Duodenal mucosa (tissue), 2 donors: ENCODE data around the gene FCER1G.
"Not testable (repeated sequence)": the region's sequence is repeated elsewhere in the genome, so short reads cannot be mapped to it uniquely, and the experiment has no call there.

Source experiments
- H3K27ac ChIP-seq: one replicate; pipeline ENCODE4 v1.7.0; 2013; ENCODE audit warnings: low read depth, low read length
- H3K27me3 ChIP-seq, 2 donors: one replicate each; pipeline ENCODE4 v1.7.0; 2013; ENCODE audit warnings: low read length in 2 of 2, control low read depth in 1 of 2; ENCODE audit not compliant: insufficient read depth in 2 of 2, control insufficient read depth in 1 of 2
- H3K36me3 ChIP-seq, 2 donors: one replicate each; pipeline ENCODE4 v1.7.0; 2013; ENCODE audit warnings: low read length in 2 of 2, control low read depth in 1 of 2; ENCODE audit not compliant: insufficient read depth in 2 of 2, control insufficient read depth in 1 of 2
- H3K4me1 ChIP-seq, 2 donors: one replicate each; pipeline ENCODE4 v1.7.0; 2013; ENCODE audit warnings: low read length in 2 of 2, control low read depth in 1 of 2; ENCODE audit not compliant: insufficient read depth in 2 of 2, control insufficient read depth in 1 of 2
- H3K4me3 ChIP-seq, 2 donors: one replicate each; pipeline ENCODE4 v1.7.0; 2013; ENCODE audit warnings: low read length in 2 of 2, low read depth in 1 of 2
- H3K9ac ChIP-seq, 2 donors: one replicate each; pipeline ENCODE4 v1.7.0; 2013; ENCODE audit warnings: low read length in 2 of 2, low read depth in 1 of 2
- H3K9me3 ChIP-seq, 2 donors: one replicate each; pipeline ENCODE4 v1.7.0; 2013; ENCODE audit warnings: low read length in 2 of 2, control low read depth in 1 of 2; ENCODE audit not compliant: control insufficient read depth in 1 of 2

The FCER1G gene

DNA sequence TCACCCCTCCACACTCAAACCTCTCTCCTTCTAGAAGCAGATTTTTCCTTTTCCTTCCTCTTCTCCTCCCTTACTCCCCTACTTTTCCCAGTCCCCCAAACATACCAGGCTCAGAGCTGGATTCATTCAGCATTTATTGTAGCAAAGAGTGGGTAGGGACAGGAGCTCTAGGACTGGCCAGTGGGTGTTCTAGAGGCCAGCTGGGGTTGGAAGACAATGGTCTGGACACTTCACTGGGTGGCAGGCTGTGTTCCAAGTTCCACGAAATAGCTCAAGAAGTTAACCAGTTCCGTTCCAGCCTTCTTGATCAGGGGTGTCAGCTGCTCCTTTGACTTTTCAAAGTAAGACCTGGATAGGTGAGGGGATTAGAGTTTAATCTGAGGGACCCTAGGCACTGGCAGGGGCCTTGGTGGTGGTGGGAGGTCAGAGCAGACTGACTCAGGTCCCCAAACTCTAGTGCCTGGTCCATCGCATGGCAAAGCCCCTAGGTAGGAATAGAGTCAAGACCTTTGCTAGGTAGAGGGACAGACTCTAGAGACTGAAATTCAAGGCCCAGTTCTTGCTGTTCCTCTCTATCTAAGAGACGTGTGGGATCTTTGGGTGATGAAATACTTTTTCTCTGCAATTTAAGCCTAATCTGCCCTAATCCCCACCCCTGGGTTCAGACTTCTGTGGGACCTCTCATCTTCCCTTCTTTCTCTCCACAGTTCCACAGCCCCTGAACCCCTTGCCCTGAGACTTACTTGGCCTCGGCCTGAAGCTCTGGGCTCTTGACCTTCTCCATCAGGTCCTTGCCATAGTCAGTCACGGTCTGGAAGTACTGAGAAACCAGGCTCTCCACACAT lies 7.3 kb downstream of the FCER1G start:
- Histone ChIP-seq H3K27ac (no peak overlapping the region), H3K4me3 (no peak overlapping the region), H3K9ac (no peak overlapping the region), H3K4me1 (peaks cover 40 to 53% of the 10 kb centered on the region in 2 donors), H3K9me3 (no peaks in the 10 kb centered on the region), H3K36me3 (no peaks in the 10 kb centered on the region), H3K27me3 (no peaks in the 10 kb centered on the region)

DNA sequence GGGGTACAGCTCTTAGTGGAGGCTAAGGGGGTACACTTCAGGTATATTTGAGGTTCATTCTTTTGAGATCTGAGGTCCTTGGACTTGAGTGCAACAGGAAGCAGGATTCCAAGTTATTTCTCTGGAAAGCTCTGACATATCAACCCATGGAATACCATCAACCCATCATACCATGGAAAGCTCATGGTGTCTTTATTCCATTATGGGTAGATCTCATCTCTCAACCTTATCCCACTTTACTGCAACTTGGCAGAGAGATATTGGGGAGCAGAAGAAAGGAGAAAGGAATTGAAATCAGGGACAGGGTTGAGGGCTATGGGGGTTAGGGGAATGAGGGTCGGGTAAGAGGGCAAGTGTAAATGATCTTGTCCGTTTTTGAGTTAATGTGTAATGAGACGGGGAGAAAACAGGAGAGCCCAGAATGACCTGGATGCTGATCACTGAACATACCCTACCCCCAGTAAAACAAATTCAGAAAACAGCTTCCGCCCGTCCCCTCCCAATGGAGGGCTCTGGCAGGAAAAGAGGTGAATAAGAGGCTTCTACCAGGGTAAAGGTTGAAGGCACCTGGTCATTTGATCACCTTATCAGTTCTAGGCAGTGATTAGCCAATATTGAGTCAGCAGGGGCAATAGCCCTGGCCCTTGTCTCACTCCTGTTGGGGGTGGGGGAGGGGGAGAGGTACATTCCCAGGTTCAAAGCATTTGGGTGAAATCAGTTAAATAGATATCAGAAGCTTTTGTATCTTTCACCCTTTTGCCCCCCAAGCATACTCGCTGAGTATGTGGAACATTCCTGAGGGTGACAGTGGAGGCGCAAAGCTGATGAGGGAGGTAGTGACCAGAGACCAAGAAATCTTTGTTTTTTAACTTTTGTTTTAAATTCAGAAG lies 9.0 kb downstream of the FCER1G start:
- H3K36me3 ChIP-seq = peaks cover 10 to 12% of the 10 kb centered on the region in 2 donors
- H3K27me3 ChIP-seq = no peaks in the 10 kb centered on the region
- no peak overlapping the region for H3K27ac ChIP-seq
- H3K9me3 ChIP-seq = no peaks in the 10 kb centered on the region
- H3K4me3 ChIP-seq = peak overlapping the region in 1 of 2 donors; percentile 16
- H3K4me1 ChIP-seq = peaks cover 40 to 48% of the 10 kb centered on the region in 2 donors
- H3K9ac ChIP-seq = no peak overlapping the region

DNA sequence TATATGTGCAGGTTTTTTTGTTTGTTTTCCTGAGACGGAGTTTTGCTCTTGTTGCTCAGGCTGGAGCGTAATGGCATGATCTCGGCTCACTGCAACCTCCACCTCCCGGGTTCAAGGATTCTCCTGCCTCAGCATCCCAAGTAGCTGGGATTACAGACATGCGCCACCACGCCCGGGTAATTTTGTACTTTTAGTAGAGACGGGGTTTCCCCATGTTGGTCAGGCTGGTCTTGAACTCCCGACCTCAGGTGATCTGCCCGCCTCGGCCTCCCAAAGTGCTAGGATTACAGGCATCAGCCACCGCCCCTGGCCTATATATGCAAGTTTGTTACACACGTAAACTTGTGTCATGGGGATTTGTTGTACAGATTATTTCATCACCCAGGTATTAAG lies 9.6 kb downstream of the FCER1G start:
- Histone ChIP-seq H3K4me1 (peaks cover 37 to 42% of the 10 kb centered on the region in 2 donors), H3K4me3 (peak overlapping the region in 1 of 2 donors; percentile 16), H3K36me3 (peaks cover 17 to 18% of the 10 kb centered on the region in 2 donors)
- not testable (repeated sequence) for H3K9ac ChIP-seq, H3K9me3 ChIP-seq, H3K27me3 ChIP-seq, H3K27ac ChIP-seq

DNA sequence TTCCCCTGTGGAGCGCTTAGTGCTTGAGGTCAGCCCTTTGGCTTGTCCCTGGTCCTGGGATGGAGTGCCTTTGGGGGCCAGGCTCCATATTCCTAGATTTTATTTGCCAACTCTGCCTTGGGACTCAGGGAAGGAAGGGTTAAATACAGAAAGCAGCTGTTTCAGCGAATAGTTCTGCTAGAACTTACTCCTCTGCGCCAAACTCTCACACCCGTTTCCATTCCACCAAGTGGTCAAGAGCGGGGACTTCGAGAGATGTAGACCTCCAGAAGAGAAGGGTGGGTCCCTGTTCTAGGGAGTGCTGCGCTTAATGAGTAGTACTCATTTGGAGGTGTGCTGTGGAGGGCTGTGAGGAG lies 10.1 kb downstream of the FCER1G start:
- H3K36me3 ChIP-seq = peaks cover 19 to 23% of the 10 kb centered on the region in 2 donors
- no peaks in the 10 kb centered on the region for H3K9me3 ChIP-seq
- H3K27ac ChIP-seq = no peak overlapping the region
- H3K9ac ChIP-seq = peak overlapping the region in 1 of 2 donors; percentile 32
- peaks cover 37 to 40% of the 10 kb centered on the region in 2 donors for H3K4me1 ChIP-seq
- peak overlapping the region; percentile 1 to 35 for H3K4me3 ChIP-seq
- no peaks in the 10 kb centered on the region for H3K27me3 ChIP-seq

DNA sequence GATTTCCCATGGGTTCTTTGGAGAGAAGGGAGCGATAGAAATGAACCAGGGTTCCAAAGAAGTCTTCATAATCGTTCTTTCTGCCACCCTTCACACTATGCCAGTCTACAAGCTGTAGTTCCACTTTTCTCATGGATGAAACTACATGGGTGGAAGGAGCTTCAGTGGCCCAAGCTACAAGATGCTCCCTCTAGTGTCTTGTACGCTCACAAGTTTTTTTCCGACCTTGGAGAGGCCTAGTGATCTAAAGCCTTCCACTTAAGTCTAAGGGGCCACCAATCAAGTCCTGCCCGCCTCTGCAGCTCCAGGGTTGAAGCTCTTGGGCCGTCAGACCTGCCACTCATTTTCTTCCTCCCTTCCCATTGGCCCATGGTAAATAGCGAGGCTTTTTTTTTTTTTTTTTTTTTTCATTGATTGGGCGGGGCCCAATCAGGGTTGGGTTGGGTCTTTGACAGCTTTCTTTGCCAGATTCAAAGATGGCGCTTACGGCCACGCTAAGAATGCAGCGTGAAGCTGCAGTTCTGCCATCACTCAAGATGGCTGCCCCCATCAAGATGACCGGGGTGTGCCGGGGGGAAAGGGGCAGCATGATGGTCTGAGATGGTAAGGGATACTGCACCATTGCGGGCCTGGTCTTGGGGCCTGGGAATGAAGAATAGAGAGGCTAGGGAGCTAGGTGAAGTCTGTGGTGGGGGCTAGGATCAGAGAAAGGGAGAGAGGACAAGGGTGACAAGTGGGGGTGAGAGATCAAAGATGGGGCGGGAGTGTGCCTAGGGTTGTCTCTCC lies 10.6 kb downstream of the FCER1G start, which contains the start of gene TOMM40L:
Gene TOMM40L, plus strand, starts transcription at position 527 of the 786 bp plus-strand sequence. CDS start 430 bp downstream, outside the sequence.
- Histone ChIP-seq H3K4me1 (peaks cover 37 to 40% of the 10 kb centered on the region in 2 donors), H3K27ac (peak within 1 kb of the TSS; percentile 34), H3K27me3 (no peaks in the 10 kb centered on the region), H3K4me3 (peak within 1 kb of the TSS; percentile 95 to 98), H3K9ac (peak within 1 kb of the TSS; percentile 82 to 98), H3K9me3 (no peaks in the 10 kb centered on the region), H3K36me3 (peaks cover 22 to 29% of the 10 kb centered on the region in 2 donors)

DNA sequence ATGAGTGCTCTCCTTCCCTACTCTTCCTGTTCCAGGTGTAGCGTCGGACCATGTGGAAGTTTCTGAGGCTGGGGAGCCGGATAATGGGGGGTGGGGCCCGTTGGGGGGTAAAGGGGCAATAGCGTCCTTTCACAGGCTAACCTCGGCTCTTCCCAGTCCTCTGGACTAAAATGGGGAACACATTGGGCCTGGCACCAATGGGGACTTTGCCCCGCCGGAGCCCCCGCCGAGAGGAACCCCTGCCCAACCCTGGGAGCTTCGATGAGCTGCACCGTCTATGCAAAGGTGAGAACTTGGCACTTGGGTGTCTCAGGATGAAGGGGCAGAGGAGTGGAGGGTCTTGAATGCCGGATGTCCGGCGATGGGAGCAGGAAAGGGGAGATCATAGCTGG lies 11.2 kb downstream of the FCER1G start:
- H3K27ac ChIP-seq = peak overlapping the region; percentile 34
- peak overlapping the region; percentile 95 to 98 for H3K4me3 ChIP-seq
- H3K9me3 ChIP-seq = no peaks in the 10 kb centered on the region
- peaks cover 22 to 30% of the 10 kb centered on the region in 2 donors for H3K36me3 ChIP-seq
- peaks cover 37 to 40% of the 10 kb centered on the region in 2 donors for H3K4me1 ChIP-seq
- H3K9ac ChIP-seq = peak overlapping the region; percentile 82 to 98
- no peaks in the 10 kb centered on the region for H3K27me3 ChIP-seq

DNA sequence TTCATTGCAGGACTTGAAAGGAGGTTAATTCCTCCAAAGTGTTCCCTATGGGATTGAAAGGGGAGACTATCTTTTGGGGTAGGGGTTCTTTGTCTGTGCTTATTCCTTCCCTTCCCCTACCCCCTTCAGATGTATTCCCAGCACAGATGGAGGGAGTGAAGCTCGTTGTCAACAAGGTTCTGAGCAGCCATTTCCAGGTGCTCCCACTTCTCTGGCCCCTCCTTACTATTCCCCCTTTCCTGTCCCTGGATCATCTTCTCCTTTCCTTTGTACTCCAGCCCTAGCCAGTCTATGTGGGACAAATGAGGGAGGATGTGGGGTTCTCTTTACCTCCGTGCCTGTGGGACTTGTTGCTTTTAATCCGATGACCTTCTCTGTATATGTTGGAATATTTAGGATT lies 11.7 kb downstream of the FCER1G start:
- peak overlapping the region; percentile 82 to 98 for H3K9ac ChIP-seq
- peaks cover 22 to 30% of the 10 kb centered on the region in 2 donors for H3K36me3 ChIP-seq
- H3K27me3 ChIP-seq = no peaks in the 10 kb centered on the region
- peaks cover 37 to 40% of the 10 kb centered on the region in 2 donors for H3K4me1 ChIP-seq
- H3K4me3 ChIP-seq = peak overlapping the region; percentile 95 to 98
- no peaks in the 10 kb centered on the region for H3K9me3 ChIP-seq
- H3K27ac ChIP-seq = no peak overlapping the region

DNA sequence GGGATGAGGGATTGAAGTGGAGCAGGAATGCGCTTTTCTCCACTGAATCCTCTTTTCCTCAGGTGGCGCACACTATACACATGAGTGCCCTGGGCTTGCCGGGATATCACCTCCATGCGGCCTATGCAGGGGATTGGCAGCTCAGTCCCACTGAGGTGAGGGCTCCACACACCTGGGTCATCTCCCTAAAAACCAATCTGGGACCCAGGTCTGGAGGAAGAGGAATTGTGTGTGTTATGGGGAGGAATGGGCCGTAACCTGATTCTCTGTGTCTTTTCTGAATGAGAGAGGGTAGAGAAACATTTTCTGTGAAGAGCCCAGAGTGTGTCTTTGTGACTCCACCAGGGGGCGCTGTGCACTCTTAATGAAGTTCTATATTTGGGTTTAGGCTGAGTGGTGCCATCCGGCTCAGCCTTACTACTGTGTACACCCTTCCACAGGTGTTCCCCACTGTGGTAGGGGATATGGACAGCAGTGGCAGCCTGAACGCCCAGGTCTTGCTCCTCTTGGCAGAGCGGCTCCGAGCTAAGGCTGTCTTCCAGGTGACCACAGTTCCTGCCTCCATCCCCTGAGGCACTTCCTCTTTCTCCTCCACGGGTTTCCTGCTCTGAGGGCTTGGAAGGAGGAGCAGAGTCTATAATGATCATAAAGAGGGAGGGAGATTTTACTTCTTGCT lies 12.2 kb downstream of the FCER1G start:
- H3K9me3 ChIP-seq = no peaks in the 10 kb centered on the region
- peaks cover 22 to 30% of the 10 kb centered on the region in 2 donors for H3K36me3 ChIP-seq
- H3K27me3 ChIP-seq = no peaks in the 10 kb centered on the region
- H3K4me3 ChIP-seq = peak overlapping the region; percentile 95 to 98
- H3K27ac ChIP-seq = no peak overlapping the region
- H3K4me1 ChIP-seq = peaks cover 37 to 40% of the 10 kb centered on the region in 2 donors
- peak overlapping the region; percentile 61 to 82 for H3K9ac ChIP-seq

DNA sequence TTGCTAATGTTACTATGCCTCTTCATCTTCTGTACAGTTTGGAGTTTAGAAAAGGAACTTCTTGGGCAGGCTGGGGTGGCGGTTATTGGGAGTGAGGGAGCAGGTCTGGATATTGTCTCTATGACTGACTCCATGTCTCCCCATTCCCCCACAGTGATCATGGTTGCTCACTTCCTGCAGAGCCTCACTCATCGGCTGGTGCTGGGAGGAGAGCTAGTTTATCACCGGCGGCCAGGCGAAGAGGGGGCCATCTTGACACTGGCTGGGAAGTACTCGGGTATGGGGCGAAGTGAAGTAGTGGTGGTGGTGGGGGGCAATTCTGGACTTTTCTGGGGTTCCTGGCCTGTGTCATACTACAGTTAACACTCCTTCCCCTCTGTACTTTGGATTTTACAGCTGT lies 12.9 kb downstream of the FCER1G start:
- Histone ChIP-seq H3K27ac (no peak overlapping the region), H3K27me3 (no peaks in the 10 kb centered on the region), H3K4me3 (peak overlapping the region; percentile 95 to 98), H3K4me1 (peaks cover 37 to 40% of the 10 kb centered on the region in 2 donors), H3K9me3 (no peaks in the 10 kb centered on the region), H3K36me3 (peaks cover 22 to 30% of the 10 kb centered on the region in 2 donors), H3K9ac (peak overlapping the region; percentile 61 to 82)
